Ramos (cell line): ENCODE measurements around the gene PCNT.
"Not testable (repeated sequence)": the region's sequence is repeated elsewhere in the genome, so short reads cannot be mapped to it uniquely, and the experiment has no call there.

Experiments used
- in situ Hi-C: fragments of 300-500 bp; cut with MboI; formaldehyde crosslinking; loops from one replicate; pipeline ENCODE4 v1.14.3; 2022; ENCODE audit warnings: low sequenced_read_pairs; ENCODE audit not compliant: unreplicated experiment

The PCNT gene

GRCh38 chr21:46461909-46462308, 138.0 kb downstream of the PCNT start:
- in situ Hi-C loops: no loop called here

GRCh38 chr21:46465153-46465552, 141.2 kb downstream of the PCNT start:
- in situ Hi-C loops: not testable (repeated sequence)

- in situ Hi-C loops: no loop called here
These were observed 141.7 kb downstream of the PCNT start for GRCh38 chr21:46465651-46466050.

GRCh38 chr21:46468108-46468774, 144.3 kb downstream of the PCNT start:
- in situ Hi-C loops: no loop called here

GRCh38 chr21:46469275-46469674, 145.3 kb downstream of the PCNT start:
- in situ Hi-C loops: no loop called here

GRCh38 chr21:46471514-46471913, 147.6 kb downstream of the PCNT start:
- in situ Hi-C loops: no loop called here

GRCh38 chr21:46472246-46472645, 148.3 kb downstream of the PCNT start:
- in situ Hi-C loops: no loop called here

- in situ Hi-C loops: no loop called here
These were observed 150.4 kb downstream of the PCNT start for GRCh38 chr21:46474382-46474781.

GRCh38 chr21:46475296-46475695, 151.3 kb downstream of the PCNT start:
- in situ Hi-C loops: no loop called here

GRCh38 chr21:46477765-46478164, 153.8 kb downstream of the PCNT start:
- in situ Hi-C loops: no loop called here

GRCh38 chr21:46478910-46479309, 155.0 kb downstream of the PCNT start:
- in situ Hi-C loops: no loop called here

- in situ Hi-C loops: no loop called here
These were observed 156.5 kb downstream of the PCNT start for GRCh38 chr21:46480466-46480865.

- in situ Hi-C loops: no loop called here
These were observed 158.4 kb downstream of the PCNT start for GRCh38 chr21:46482225-46482845.

GRCh38 chr21:46482846-46483231, 158.9 kb downstream of the PCNT start:
- in situ Hi-C loops: no loop called here

- in situ Hi-C loops: no loop called here
These were observed 159.6 kb downstream of the PCNT start for GRCh38 chr21:46483300-46484295.

- in situ Hi-C loops: no loop called here
These were observed 162.6 kb downstream of the PCNT start for GRCh38 chr21:46486481-46487126.

- in situ Hi-C loops: no loop called here
These were observed 165.3 kb downstream of the PCNT start for GRCh38 chr21:46489162-46489663.

- in situ Hi-C loops: no loop called here
These were observed 165.8 kb downstream of the PCNT start for GRCh38 chr21:46489800-46490199.

- in situ Hi-C loops: no loop called here
These were observed 167.6 kb downstream of the PCNT start for GRCh38 chr21:46491553-46491952.

- in situ Hi-C loops: no loop called here
These were observed 168.9 kb downstream of the PCNT start for GRCh38 chr21:46492851-46493250.
